A549 (cell line): Measurements from ENCODE around the gene KIF3A. TPM values are rescaled to one million over a fixed set of nuclear protein-coding genes. Genes with fewer than 3 reads are reported as not detected.

Experiments used
- ATAC-seq, 2 experiments: fragments of 200-7000 bp in 1 of 2; fragments of >200 bp in 1 of 2; cut with Nextera tagmentation in 1 of 2; cut with Tn5 transposase in 1 of 2; 3 replicates each; pipeline versions ENCODE4 v1.8.0 to v1.9.1; 2018 to 2020; ENCODE audit warnings: mild to moderate bottlenecking in 1 of 2, moderate library complexity in 1 of 2
- CTCF ChIA-PET: fragments of 300-600 bp; sonication (Branson Sonifier 250); formaldehyde crosslinking; extraction: SDS; loops from one replicate; lab custom pipeline; 2021; ENCODE audit warnings: antibody characterized with exemption, inconsistent platforms; lab: Yijun Ruan, JAX
- POLR2A ChIA-PET: fragments of 350-600 bp; formaldehyde crosslinking; extraction: SDS; loops from one replicate; lab custom pipeline; 2021; ENCODE audit warnings: antibody characterized with exemption, inconsistent platforms; lab: Yijun Ruan, JAX
- DNase-seq, 2 experiments: peaks; one replicate each; pipeline versions ENCODE4 v3.0.0 to v3.0.0-alpha.2; 2011 to 2016; ENCODE audit warnings: low read depth in 1 of 2, low spot score in 1 of 2
- FAIRE-seq: peaks from 2 replicates; lab custom pipeline; 2011; peaks lifted over from hg19 to GRCh38; lab: Jason Lieb, UNC
- H3K27ac ChIP-seq, 2 experiments: fragments of >200 bp; sonication (Bioruptor Twin); formaldehyde crosslinking; 3 replicates each; pipeline ENCODE4 v1.5.1; 2016 to 2017
- H3K4me1 ChIP-seq: fragments of >200 bp; sonication (Bioruptor Twin); formaldehyde crosslinking; 3 replicates; pipeline ENCODE4 v1.6.1; 2016
- H3K4me2 ChIP-seq: fragments of >200 bp; sonication (Bioruptor Twin); formaldehyde crosslinking; 3 replicates; pipeline ENCODE4 v1.6.1; 2016
- H3K4me3 ChIP-seq: fragments of >200 bp; sonication (Bioruptor Twin); formaldehyde crosslinking; 3 replicates; pipeline ENCODE4 v1.5.1; 2016
- H3K9me3 ChIP-seq: fragments of >200 bp; sonication (Bioruptor Twin); formaldehyde crosslinking; 3 replicates; pipeline ENCODE4 v1.6.1; 2016
- BHLHE40 ChIP-seq: IDR thresholded peaks from 2 replicates; pipeline ENCODE4 v1.6.1; 2012; ENCODE audit warnings: low read depth, low read length, inconsistent platforms
- CEBPB ChIP-seq, 2 experiments: fragments of >200 bp in 1 of 2; sonication (Bioruptor Twin) in 1 of 2; formaldehyde crosslinking in 1 of 2; IDR thresholded peaks; 2 replicates each; pipeline ENCODE4 v1.6.1; 2012 to 2016
- CHD4 ChIP-seq: fragments of 200-600 bp; sonication (generic); IDR thresholded peaks from 2 replicates; pipeline ENCODE4 v1.6.1; 2016; ENCODE audit warnings: antibody characterized with exemption, mild to moderate bottlenecking, borderline replicate concordance
- E2F6 ChIP-seq: IDR thresholded peaks from 2 replicates; pipeline ENCODE4 v1.6.1; 2012; ENCODE audit warnings: low read depth, borderline replicate concordance
- EHF ChIP-seq: fragments of 250-450 bp; sonication (Bioruptor Pico); IDR thresholded peaks from 2 replicates; pipeline ENCODE4 v1.5.0; 2020; ENCODE audit warnings: mild to moderate bottlenecking
- FOXS1 ChIP-seq: fragments of 250-450 bp; sonication (Bioruptor Pico); IDR thresholded peaks from 2 replicates; pipeline ENCODE4 v1.5.0; 2020; ENCODE audit warnings: mild to moderate bottlenecking, moderate library complexity
- HMGXB4 ChIP-seq: fragments of 250-450 bp; sonication (Bioruptor Pico); IDR thresholded peaks from 2 replicates; pipeline ENCODE4 v1.5.0; 2021; ENCODE audit warnings: mild to moderate bottlenecking, moderate library complexity, borderline replicate concordance
- KDM5A ChIP-seq: fragments of 200-600 bp; sonication (generic); IDR thresholded peaks from 2 replicates; pipeline ENCODE4 v1.6.1; 2016; ENCODE audit warnings: antibody characterized with exemption, mild to moderate bottlenecking
- NPAS2 ChIP-seq: fragments of 250-450 bp; sonication (Bioruptor Pico); IDR thresholded peaks from 2 replicates; pipeline ENCODE4 v1.8.0; 2022; ENCODE audit warnings: mild to moderate bottlenecking, moderate library complexity, borderline replicate concordance
- PBX3 ChIP-seq: IDR thresholded peaks from 2 replicates; pipeline ENCODE4 v1.6.1; 2012
- POLR2A ChIP-seq: IDR thresholded peaks from 2 replicates; pipeline ENCODE4 v1.6.1; 2012; ENCODE audit warnings: mild to moderate bottlenecking, low read length
- RAD21 ChIP-seq, 2 experiments: fragments of >200 bp in 1 of 2; sonication (Bioruptor Twin) in 1 of 2; formaldehyde crosslinking in 1 of 2; IDR thresholded peaks in 1 of 2; conservative IDR thresholded peaks in 1 of 2; 2 replicates in 1 of 2; 3 replicates in 1 of 2; pipeline ENCODE4 v1.6.1; 2012 to 2018; ENCODE audit warnings: inconsistent platforms in 1 of 2
- RNF2 ChIP-seq: fragments of 200-600 bp; sonication (generic); IDR thresholded peaks from 2 replicates; pipeline ENCODE4 v1.6.1; 2016; ENCODE audit warnings: low read depth, mild to moderate bottlenecking, antibody characterized with exemption, moderate library complexity, borderline replicate concordance
- ZC3H11A ChIP-seq: fragments of 450-650 bp; IDR thresholded peaks from 2 replicates; pipeline ENCODE4 v1.6.1; 2014; ENCODE audit warnings: antibody characterized with exemption, mild to moderate bottlenecking
- ZNF302 ChIP-seq: fragments of 250-450 bp; sonication (Bioruptor Pico); IDR thresholded peaks from 2 replicates; pipeline ENCODE4 v1.9.0; 2021; ENCODE audit warnings: inconsistent platforms, mild to moderate bottlenecking, moderate library complexity
- ZSCAN20 ChIP-seq: fragments of 250-450 bp; sonication (Bioruptor Pico); IDR thresholded peaks from 2 replicates; pipeline ENCODE4 v1.8.0; 2022; ENCODE audit warnings: mild to moderate bottlenecking, moderate library complexity
- WGBS: methylation state at CpG from one replicate; pipeline ENCODE4 v1.1.6; 2017; ENCODE audit errors: missing lambda C conversion rate; 5-methylcytosine and 5-hydroxymethylcytosine counted together
- polyA plus RNA-seq, 4 experiments: library from polyadenylated mRNA; depleted of rRNA in 3 of 4; stranded (reverse); fragments of >200 nt; fragmentation: RNase III in 1 of 4; extraction: RNeasy Plus Mini Kit Qiagen cat#74134 plus additional on column Dnase treatment in 1 of 4; gene quantifications; 2 replicates in 3 of 4; 3 replicates in 1 of 4; pipeline ENCODE4 v1.2.3, GENCODE V29; 2011 to 2017
- TF ChIP-seq, protein P1 (sequence below): fragments of >200 bp; sonication (Bioruptor Twin); formaldehyde crosslinking; IDR thresholded peaks from 2 replicates; pipeline ENCODE4 v1.6.1; 2016
- TF ChIP-seq, protein P2 (sequence below): fragments of 450-650 bp; IDR thresholded peaks from 2 replicates; pipeline ENCODE4 v1.6.1; 2014; ENCODE audit warnings: antibody characterized with exemption
- TF ChIP-seq, protein P3 (sequence below): fragments of 150-350 bp; IDR thresholded peaks from 2 replicates; pipeline ENCODE4 v1.6.1; 2014; ENCODE audit warnings: low read depth, mild to moderate bottlenecking, low read length

KIF3A gene
- polyA plus RNA-seq, 2 of the 4 experiments (the other 2 are of a cell fraction): 12.8 to 20.5 TPM

GRCh38 chr5:132659598-132660493 lies 77.5 kb downstream of the KIF3A start:
- no peak overlapping the region for H3K4me3 ChIP-seq
- ATAC-seq: no peak
- H3K27ac ChIP-seq: no peak overlapping the region
- H3K9me3 ChIP-seq: no peaks in the 10 kb centered on the region
- H3K4me1 ChIP-seq: no peaks in the 10 kb centered on the region
- CTCF ChIA-PET: interaction anchor here (0.5 to 6.4 kb wide), 2 partner anchors 19 to 140 kb away, joined by 4 to 37 read pairs; no protein-coding TSS in a partner anchor
- TF ChIP-seq CHD4: no peak
- no peak for TF ChIP-seq ZSCAN20 (CRISPR knock-in tag)
- TF ChIP-seq RAD21 (conservative IDR thresholded peaks at IDR 0.05 in 1 of 2, IDR thresholded peaks at IDR 0.05 in 1 of 2): no peak
- no peak for TF ChIP-seq ZNF302 (CRISPR knock-in tag)
- no peak for TF ChIP-seq HMGXB4 (CRISPR knock-in tag)
- TF ChIP-seq CEBPB (IDR thresholded peaks at IDR 0.05): no peak
- TF ChIP-seq EHF (CRISPR knock-in tag): no peak
- TF ChIP-seq BHLHE40: no peak
- no peak for TF ChIP-seq NPAS2 (CRISPR knock-in tag)
- TF ChIP-seq, protein P1, sequence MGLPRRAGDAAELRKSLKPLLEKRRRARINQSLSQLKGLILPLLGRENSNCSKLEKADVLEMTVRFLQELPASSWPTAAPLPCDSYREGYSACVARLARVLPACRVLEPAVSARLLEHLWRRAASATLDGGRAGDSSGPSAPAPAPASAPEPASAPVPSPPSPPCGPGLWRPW: no peak
- TF ChIP-seq E2F6: no peak
- no peak for TF ChIP-seq RNF2
- TF ChIP-seq FOXS1: no peak
- TF ChIP-seq PBX3: no peak
- TF ChIP-seq, protein P2, sequence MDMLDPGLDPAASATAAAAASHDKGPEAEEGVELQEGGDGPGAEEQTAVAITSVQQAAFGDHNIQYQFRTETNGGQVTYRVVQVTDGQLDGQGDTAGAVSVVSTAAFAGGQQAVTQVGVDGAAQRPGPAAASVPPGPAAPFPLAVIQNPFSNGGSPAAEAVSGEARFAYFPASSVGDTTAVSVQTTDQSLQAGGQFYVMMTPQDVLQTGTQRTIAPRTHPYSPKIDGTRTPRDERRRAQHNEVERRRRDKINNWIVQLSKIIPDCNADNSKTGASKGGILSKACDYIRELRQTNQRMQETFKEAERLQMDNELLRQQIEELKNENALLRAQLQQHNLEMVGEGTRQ: no peak
- TF ChIP-seq KDM5A: no peak
- no peak for TF ChIP-seq POLR2A
- TF ChIP-seq, protein P3, sequence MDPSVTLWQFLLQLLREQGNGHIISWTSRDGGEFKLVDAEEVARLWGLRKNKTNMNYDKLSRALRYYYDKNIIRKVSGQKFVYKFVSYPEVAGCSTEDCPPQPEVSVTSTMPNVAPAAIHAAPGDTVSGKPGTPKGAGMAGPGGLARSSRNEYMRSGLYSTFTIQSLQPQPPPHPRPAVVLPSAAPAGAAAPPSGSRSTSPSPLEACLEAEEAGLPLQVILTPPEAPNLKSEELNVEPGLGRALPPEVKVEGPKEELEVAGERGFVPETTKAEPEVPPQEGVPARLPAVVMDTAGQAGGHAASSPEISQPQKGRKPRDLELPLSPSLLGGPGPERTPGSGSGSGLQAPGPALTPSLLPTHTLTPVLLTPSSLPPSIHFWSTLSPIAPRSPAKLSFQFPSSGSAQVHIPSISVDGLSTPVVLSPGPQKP: no peak
- no peak for TF ChIP-seq ZC3H11A
- no peak for DNase-seq
- POLR2A ChIA-PET: no interaction called here
- H3K4me2 ChIP-seq: no peak overlapping the region
- FAIRE-seq: no peak
- 78% methylated on average over 22 of the region's 23 CpGs for WGBS
